ENCODE data around the gene ZDHHC14.
"Not testable (repeated sequence)": the region's sequence is repeated elsewhere in the genome, so short reads cannot be mapped to it uniquely, and the experiment has no call there.

- TF ChIP-seq POLR2A, CTCF, POLR2AphosphoS5 (IDR thresholded peaks at IDR 0.05): not testable (repeated sequence)
Measured at GRCh38 chr6:157576991-157577390, 196.0 kb downstream of the ZDHHC14 start.
